Stimulated activated CD8-positive, alpha-beta memory T cell treated with anti-CD3 and anti-CD28 coated beads, Interleukin-7, amount 100 ng/mL, for 48 hours (primary cell): ENCODE results near the gene GPC1.

Source experiments
- DNase-seq, 2 donors: peaks; one replicate each; pipeline ENCODE4 v3.0.0-alpha.2; 2020; ENCODE audit warnings: low read depth in 1 of 2; ENCODE audit errors: extremely low read depth in 1 of 2

Gene GPC1

GRCh38 chr2:240464514-240465241 is 29.2 kb downstream of the GPC1 start:
- no peak for DNase-seq

DNA sequence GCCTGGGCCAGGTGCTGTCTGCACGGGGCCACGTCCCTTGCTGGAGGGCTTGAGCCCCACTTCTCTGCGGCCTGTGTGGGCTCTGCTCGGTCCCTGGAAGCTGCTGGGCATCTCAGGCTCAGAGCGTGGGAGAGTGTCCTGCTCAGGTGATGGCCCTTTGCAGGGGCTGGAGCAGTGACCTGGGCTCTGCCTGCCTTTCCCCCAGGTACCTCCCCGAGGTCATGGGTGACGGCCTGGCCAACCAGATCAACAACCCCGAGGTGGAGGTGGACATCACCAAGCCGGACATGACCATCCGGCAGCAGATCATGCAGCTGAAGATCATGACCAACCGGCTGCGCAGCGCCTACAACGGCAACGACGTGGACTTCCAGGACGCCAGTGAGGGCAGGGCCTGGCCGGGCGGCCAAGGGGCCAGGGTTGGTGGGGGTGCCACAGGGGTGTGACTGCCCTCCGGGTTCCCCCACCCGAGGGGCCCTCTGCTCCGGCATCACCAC is 29.9 kb downstream of the GPC1 start:
- no peak for DNase-seq

DNA sequence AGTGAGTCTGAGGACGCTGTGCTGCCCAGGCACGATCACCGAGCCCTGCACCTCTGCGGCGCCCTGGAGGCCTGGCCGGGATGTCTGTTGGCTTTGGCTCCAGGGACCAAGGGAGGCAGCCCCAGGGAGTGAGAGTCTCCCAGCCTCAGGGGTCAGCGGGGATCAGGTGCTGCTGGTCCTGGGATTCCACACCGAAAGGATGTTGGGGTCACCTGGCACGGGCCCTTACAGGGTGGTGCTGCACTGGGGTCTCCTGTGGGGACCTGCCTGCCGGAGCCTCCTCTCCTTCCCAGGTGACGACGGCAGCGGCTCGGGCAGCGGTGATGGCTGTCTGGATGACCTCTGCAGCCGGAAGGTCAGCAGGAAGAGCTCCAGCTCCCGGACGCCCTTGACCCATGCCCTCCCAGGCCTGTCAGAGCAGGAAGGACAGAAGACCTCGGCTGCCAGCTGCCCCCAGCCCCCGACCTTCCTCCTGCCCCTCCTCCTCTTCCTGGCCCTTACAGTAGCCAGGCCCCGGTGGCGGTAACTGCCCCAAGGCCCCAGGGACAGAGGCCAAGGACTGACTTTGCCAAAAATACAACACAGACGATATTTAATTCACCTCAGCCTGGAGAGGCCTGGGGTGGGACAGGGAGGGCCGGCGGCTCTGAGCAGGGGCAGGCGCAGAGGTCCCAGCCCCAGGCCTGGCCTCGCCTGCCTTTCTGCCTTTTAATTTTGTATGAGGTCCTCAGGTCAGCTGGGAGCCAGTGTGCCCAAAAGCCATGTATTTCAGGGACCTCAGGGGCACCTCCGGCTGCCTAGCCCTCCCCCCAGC is 30.5 kb downstream of the GPC1 start:
- DNase-seq = no peak

DNA sequence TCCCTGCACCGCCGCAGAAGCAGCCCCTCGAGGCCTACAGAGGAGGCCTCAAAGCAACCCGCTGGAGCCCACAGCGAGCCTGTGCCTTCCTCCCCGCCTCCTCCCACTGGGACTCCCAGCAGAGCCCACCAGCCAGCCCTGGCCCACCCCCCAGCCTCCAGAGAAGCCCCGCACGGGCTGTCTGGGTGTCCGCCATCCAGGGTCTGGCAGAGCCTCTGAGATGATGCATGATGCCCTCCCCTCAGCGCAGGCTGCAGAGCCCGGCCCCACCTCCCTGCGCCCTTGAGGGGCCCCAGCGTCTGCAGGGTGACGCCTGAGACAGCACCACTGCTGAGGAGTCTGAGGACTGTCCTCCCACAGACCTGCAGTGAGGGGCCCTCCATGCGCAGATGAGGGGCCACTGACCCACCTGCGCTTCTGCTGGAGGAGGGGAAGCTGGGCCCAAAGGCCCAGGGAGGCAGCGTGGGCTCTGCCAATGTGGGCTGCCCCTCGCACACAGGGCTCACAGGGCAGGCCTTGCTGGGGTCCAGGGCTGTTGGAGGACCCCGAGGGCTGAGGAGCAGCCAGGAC is 31.2 kb downstream of the GPC1 start:
- DNase-seq = no peak

DNA sequence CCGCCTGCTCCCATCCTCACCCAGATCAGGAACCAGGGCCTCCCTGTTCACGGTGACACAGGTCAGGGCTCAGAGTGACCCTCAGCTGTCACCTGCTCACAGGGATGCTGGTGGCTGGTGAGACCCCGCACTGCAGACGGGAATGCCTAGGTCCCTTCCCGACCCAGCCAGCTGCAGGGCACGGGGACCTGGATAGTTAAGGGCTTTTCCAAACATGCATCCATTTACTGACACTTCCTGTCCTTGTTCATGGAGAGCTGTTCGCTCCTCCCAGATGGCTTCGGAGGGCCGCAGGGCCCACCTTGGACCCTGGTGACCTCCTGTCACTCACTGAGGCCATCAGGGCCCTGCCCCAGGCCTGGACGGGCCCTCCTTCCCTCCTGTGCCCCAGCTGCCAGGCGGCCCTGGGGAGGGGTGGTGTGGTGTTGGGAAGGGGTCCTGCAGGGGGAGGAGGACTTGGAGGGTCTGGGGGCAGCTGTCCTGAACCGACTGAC is 31.7 kb downstream of the GPC1 start:
- DNase-seq = no peak

- no peak for DNase-seq
Measured at GRCh38 chr2:240467659-240468302, 32.3 kb downstream of the GPC1 start.

- DNase-seq = no peak
Measured at GRCh38 chr2:240468303-240469238, 33.1 kb downstream of the GPC1 start.

GRCh38 chr2:240469239-240469636 is 33.8 kb downstream of the GPC1 start:
- DNase-seq = no peak

- DNase-seq = no peak
Measured at GRCh38 chr2:240469740-240470139, 34.3 kb downstream of the GPC1 start.

- no peak for DNase-seq
Measured at GRCh38 chr2:240472078-240472790, 36.8 kb downstream of the GPC1 start.

DNA sequence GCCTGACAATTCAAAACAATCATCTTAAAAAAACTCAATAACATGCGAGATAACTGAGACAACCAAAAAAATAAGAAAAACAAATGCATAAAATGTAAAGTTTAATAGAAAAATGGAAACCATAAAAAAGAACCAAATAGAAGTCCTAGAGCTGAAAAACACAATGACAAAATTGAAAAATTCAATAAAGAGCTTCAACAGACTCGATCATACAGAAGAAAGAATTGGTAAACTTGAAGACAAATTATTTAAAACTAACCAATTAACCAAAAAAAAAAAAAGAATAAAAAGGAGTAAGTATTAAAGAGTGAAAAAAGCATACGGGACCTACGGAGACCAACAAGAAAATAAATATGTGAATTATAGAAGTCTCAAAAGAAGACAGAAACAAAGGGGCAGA is 37.7 kb downstream of the GPC1 start:
- no peak for DNase-seq

GRCh38 chr2:240477916-240478315 is 42.5 kb downstream of the GPC1 start:
- DNase-seq = no peak

DNA sequence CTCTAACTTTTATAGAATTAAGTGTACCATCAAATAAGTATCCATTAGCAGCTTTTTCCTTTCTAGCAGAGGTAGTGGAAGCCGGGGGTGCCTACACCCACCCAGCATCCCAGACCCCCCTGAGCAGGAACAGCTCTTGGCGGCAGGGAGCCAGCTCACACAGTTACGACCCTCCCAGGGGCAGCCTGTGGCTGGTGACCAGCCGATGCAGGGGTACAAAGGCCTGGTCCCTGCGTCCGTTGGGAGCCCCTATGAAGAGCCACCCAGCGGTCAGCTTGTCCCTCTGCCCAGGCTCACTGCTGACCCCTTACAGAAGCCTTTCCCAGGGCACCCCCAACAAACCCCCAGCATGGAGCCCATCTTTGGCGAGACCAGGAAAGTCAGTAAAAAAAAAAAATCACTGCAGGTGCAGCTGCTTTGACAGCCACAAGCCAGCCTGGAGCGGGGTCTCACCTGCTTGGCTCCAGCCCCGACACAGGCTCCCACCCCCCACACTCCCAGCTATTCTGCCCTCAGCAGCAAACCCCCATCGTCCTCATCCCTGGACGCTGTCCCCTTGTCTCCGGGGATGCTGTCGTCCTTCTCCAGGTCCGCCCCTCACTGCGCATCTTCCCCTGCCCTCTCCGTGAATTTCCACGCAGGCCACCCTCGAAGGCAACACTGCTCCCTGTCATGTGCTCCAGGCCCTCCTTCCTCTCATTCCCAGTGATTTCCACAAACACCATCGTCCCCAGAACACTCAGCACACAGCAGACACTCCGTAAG is 43.1 kb downstream of the GPC1 start:
- DNase-seq = no peak

DNA sequence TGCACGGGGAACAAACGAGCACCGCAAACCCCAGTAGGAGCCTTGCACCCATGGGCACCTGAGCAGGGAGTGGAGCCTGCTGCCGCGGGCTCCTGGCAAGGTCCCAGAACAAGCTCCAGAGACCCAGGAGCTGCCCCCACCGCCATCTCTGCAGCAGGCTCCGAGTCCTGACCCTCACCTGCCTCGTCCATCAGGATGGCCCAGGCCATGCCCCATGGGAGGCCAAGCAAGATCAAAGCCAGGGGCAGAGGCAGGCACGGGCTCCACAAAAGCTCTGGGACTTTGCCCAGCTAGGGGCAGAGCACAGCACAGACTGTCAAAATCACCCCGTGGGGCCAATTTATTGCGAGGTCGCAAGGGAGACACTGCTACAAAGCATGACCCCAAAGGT is 43.6 kb downstream of the GPC1 start:
- DNase-seq = no peak

DNA sequence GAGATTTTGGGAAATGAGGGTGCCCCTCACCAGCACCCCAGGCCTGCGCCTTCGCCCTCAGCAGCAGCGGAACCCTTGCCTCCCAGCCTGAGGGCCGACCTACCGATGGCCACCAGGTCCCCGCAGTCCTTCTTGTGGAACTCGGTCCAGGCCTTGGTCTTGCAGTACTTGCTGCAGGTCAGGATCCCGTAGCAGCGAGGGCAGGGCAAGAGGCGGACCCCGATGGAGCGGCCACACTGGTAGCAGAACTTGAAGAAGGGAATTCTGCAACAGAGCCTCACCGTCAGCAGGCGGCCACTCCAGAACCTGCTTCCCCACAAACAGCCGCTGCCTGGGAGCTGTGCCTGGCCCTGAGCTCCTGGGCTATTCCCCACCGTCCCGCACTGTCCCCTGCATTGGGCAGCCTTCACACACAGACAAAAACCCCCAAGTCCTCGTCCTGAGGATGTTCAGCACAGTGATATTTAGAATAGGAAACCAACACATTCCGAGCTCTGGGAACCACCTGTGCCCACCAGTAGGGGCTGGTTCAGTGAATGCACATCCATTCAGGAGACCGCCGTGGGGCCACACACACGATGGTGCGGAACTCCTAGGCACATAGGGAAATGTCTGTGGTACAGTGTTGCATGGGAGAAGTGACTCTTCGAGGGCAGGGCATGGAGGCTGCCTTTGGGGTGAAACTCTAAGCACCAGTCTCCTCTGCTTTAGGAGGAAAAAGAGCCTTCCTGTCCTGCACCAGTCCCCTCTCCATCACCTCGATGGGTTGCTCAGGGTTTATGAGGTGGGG is 45.6 kb downstream of the GPC1 start:
- DNase-seq = no peak

- no peak for DNase-seq
Measured at GRCh38 chr2:240481720-240482119, 46.3 kb downstream of the GPC1 start.

GRCh38 chr2:240482141-240482540 is 46.7 kb downstream of the GPC1 start:
- no peak for DNase-seq

DNA sequence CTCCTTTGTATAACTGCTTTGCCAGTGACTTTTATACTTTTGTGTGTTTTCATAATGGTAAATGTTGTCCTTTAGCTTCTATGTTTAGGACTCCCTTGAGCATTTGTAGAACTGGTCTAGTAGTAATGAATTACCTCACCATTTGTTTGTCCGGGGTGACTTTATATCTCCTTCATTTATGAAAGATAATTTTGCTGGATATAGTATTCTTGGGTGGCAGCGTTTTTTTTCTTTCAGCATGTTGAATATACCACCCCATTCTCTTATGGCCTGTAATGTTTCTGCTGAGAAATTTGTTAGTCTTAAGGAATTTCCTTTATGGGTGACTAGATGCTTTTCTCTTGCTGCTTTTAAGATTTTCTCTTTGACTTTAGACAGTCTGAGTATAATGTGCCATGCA is 56.0 kb downstream of the GPC1 start:
- DNase-seq = no peak
